GM23338 (cell line): ENCODE data around the gene EXOC3L2. TPM values are rescaled to one million over a fixed set of nuclear protein-coding genes. Genes with fewer than 3 reads are reported as not detected.

Source experiments
- ATAC-seq: fragments of 200-7000 bp; cut with Tn5 transposase; 3 replicates; pipeline ENCODE4 v1.9.1; 2020
- DNase-seq: peaks from one replicate; pipeline ENCODE4 v3.0.0-alpha.2; 2015; ENCODE audit warnings: low spot score
- H2AFZ ChIP-seq: fragments of 200-600 bp; sonication (generic); 2 replicates; pipeline ENCODE4 v1.8.0; 2016; ENCODE audit warnings: antibody characterized with exemption, mild to moderate bottlenecking, moderate library complexity
- H3F3A ChIP-seq: fragments of 200-600 bp; sonication (generic); replicated peaks from 2 replicates; pipeline ENCODE4 v1.8.0; 2017; ENCODE audit warnings: antibody characterized with exemption, mixed run types, low read depth
- H3K27ac ChIP-seq: fragments of 200-600 bp; sonication (generic); 2 replicates; pipeline ENCODE4 v1.6.1; 2016; ENCODE audit warnings: low read depth
- H3K27me3 ChIP-seq: fragments of 200-600 bp; sonication (generic); 2 replicates; pipeline ENCODE4 v1.8.0; 2016; ENCODE audit warnings: mild to moderate bottlenecking, mixed run types, moderate library complexity; ENCODE audit not compliant: insufficient read depth
- H3K36me3 ChIP-seq: fragments of 200-600 bp; sonication (generic); 2 replicates; pipeline ENCODE4 v1.8.0; 2016; ENCODE audit warnings: mild to moderate bottlenecking; ENCODE audit not compliant: insufficient read depth
- H3K4me1 ChIP-seq: fragments of 200-600 bp; sonication (generic); 2 replicates; pipeline ENCODE4 v1.8.0; 2016; ENCODE audit warnings: mild to moderate bottlenecking, moderate library complexity; ENCODE audit not compliant: insufficient read depth
- H3K4me2 ChIP-seq: fragments of 200-600 bp; sonication (generic); 2 replicates; pipeline ENCODE4 v1.7.1; 2017; ENCODE audit warnings: mixed run types
- H3K4me3 ChIP-seq: fragments of 200-600 bp; sonication (generic); 2 replicates; pipeline ENCODE4 v1.6.1; 2016; ENCODE audit warnings: mixed run types
- H3K79me2 ChIP-seq: fragments of 200-600 bp; sonication (generic); replicated peaks from 2 replicates; pipeline ENCODE4 v1.8.0; 2017; ENCODE audit warnings: mild to moderate bottlenecking; ENCODE audit not compliant: insufficient read depth
- H3K9me2 ChIP-seq: fragments of 200-600 bp; sonication (generic); 2 replicates; pipeline ENCODE4 v1.8.0; 2017; ENCODE audit not compliant: insufficient read depth
- H4K20me1 ChIP-seq: fragments of 200-600 bp; sonication (generic); replicated peaks from 2 replicates; pipeline ENCODE4 v1.8.0; 2017; ENCODE audit warnings: mild to moderate bottlenecking; ENCODE audit not compliant: insufficient read depth
- H3K27ac Mint-ChIP-seq: 2 replicates; pipeline ENCODE4 v1.8.0; 2020; ENCODE audit warnings: inconsistent platforms, mild to moderate bottlenecking, moderate library complexity, mixed read lengths
- H3K27me3 Mint-ChIP-seq: 3 replicates; pipeline ENCODE4 v1.8.0; 2022; ENCODE audit warnings: low read depth, mild to moderate bottlenecking, moderate library complexity, mixed read lengths, inconsistent platforms; ENCODE audit not compliant: insufficient read depth, poor library complexity
- H3K36me3 Mint-ChIP-seq: 3 replicates; pipeline ENCODE4 v1.8.0; 2021; ENCODE audit warnings: low read depth, mild to moderate bottlenecking, inconsistent platforms, moderate library complexity, mixed read lengths
- H3K4me1 Mint-ChIP-seq: 3 replicates; pipeline ENCODE4 v1.8.0; 2020; ENCODE audit warnings: mild to moderate bottlenecking, inconsistent platforms, mixed read lengths
- H3K4me3 Mint-ChIP-seq: 3 replicates; pipeline ENCODE4 v1.8.0; 2021; ENCODE audit warnings: moderate library complexity, mild to moderate bottlenecking, inconsistent platforms, mixed read lengths
- H3K9me3 Mint-ChIP-seq: 3 replicates; pipeline ENCODE4 v1.8.0; 2020; ENCODE audit warnings: moderate library complexity, mild to moderate bottlenecking, inconsistent platforms, mixed read lengths
- CREB1 ChIP-seq: fragments of 250-450 bp; sonication (Bioruptor Pico); IDR thresholded peaks from 2 replicates; pipeline ENCODE4 v1.5.0; 2020; ENCODE audit warnings: low read depth, mild to moderate bottlenecking, moderate library complexity
- EZH2 ChIP-seq: fragments of 200-600 bp; sonication (generic); IDR thresholded peaks from one replicate; pipeline ENCODE4 v1.8.0; 2017; ENCODE audit warnings: antibody characterized with exemption, mild to moderate bottlenecking, low read depth; ENCODE audit not compliant: unreplicated experiment
- EZH2phosphoT487 ChIP-seq: fragments of 200-600 bp; sonication (generic); IDR thresholded peaks from one replicate; pipeline ENCODE4 v1.8.1; 2018; ENCODE audit warnings: antibody characterized with exemption; ENCODE audit not compliant: unreplicated experiment
- JUNB ChIP-seq: IDR thresholded peaks from one replicate; pipeline ENCODE4 v1.6.1; 2016; ENCODE audit warnings: antibody characterized with exemption; ENCODE audit not compliant: unreplicated experiment
- NANOG ChIP-seq: IDR thresholded peaks from 2 replicates; pipeline ENCODE4 v1.6.1; 2016; ENCODE audit warnings: antibody characterized with exemption, borderline replicate concordance
- POLR2AphosphoS5 ChIP-seq: IDR thresholded peaks from 2 replicates; pipeline ENCODE4 v1.6.1; 2016; ENCODE audit warnings: antibody characterized with exemption, low read depth
- STAT1 ChIP-seq: IDR thresholded peaks from one replicate; pipeline ENCODE4 v1.6.1; 2016; ENCODE audit warnings: antibody characterized with exemption; ENCODE audit not compliant: unreplicated experiment
- ZNF114 ChIP-seq: fragments of 250-450 bp; sonication (Bioruptor Pico); IDR thresholded peaks from 2 replicates; pipeline ENCODE4 v1.5.0; 2020; ENCODE audit warnings: mild to moderate bottlenecking, moderate library complexity
- ZNF331 ChIP-seq: fragments of 250-450 bp; sonication (Bioruptor Pico); IDR thresholded peaks from 2 replicates; pipeline ENCODE4 v1.5.0; 2020; ENCODE audit warnings: low read depth, mild to moderate bottlenecking, moderate library complexity
- ZNF462 ChIP-seq: fragments of 250-450 bp; sonication (Bioruptor Pico); IDR thresholded peaks from 2 replicates; pipeline ENCODE4 v1.5.0; 2020; ENCODE audit warnings: mild to moderate bottlenecking, moderate library complexity
- polyA plus RNA-seq: library from polyadenylated mRNA; unstranded; fragments of >200 nt; fragmentation: Nextera tagmentation; extraction: Ambion mirVana; gene quantifications from 2 replicates; pipeline ENCODE4 v1.2.1, GENCODE V29; 2016
- total RNA-seq: library from RNA; depleted of rRNA; stranded (reverse); fragments of >200 nt; shearing (Covaris generic); gene quantifications from 2 replicates; pipeline ENCODE4 v1.2.3, GENCODE V29; 2014
- TF ChIP-seq, protein P1 (sequence below), 2 experiments: fragments of 200-600 bp in 1 of 2; sonication (generic) in 1 of 2; conservative IDR thresholded peaks; 2 replicates each; pipeline versions ENCODE4 v1.5.1 to v1.6.1; 2016 to 2017; ENCODE audit warnings: antibody characterized with exemption in 2 of 2, low read depth in 2 of 2, mild to moderate bottlenecking in 2 of 2, moderate library complexity in 1 of 2

Gene EXOC3L2
- total and polyA plus RNA-seq, 2 experiments from 2014 or later, result 2.8 to 3.2 TPM

GRCh38 chr19:45256836-45257235 is 11.6 kb upstream of the EXOC3L2 start:
- Histone ChIP-seq H3F3A (no peaks in the 10 kb centered on the region), H2AFZ (no peak overlapping the region), H4K20me1 (peaks cover 25% of the 10 kb centered on the region), H3K27ac (no peak overlapping the region), H3K9me2 (no peaks in the 10 kb centered on the region), H3K79me2 (peaks cover 31% of the 10 kb centered on the region), H3K27me3 (no peaks in the 10 kb centered on the region), H3K4me2 (no peak overlapping the region), H3K36me3 (no peaks in the 10 kb centered on the region), H3K4me3 (no peak overlapping the region), H3K4me1 (no peaks in the 10 kb centered on the region; the same call in 1 of the 2 replicates)
- ATAC-seq (no peak), DNase-seq (no peak)
- Mint-ChIP-seq H3K27me3 (peaks cover 11% of the 10 kb centered on the region), H3K4me3 (no peak overlapping the region), H3K9me3 (no peaks in the 10 kb centered on the region), H3K4me1 (peaks cover 13% of the 10 kb centered on the region; the same call in 2 of the 3 replicates), H3K36me3 (no peaks in the 10 kb centered on the region; the same call in 2 of the 3 replicates), H3K27ac (no peak overlapping the region)
- TF ChIP-seq ZNF462 (no peak), CREB1 (CRISPR knock-in tag) (no peak), NANOG (no peak), ZNF331 (CRISPR knock-in tag) (no peak), JUNB (no peak)

- peaks cover 31% of the 10 kb centered on the region for H3K79me2 ChIP-seq
- peaks cover 15% of the 10 kb centered on the region for H3K4me1 Mint-ChIP-seq
- H3K27me3 Mint-ChIP-seq, result peaks cover 13% of the 10 kb centered on the region
- H3F3A ChIP-seq, result no peaks in the 10 kb centered on the region
- H3K27ac Mint-ChIP-seq, result peak overlapping the region; percentile 65; the same call in 1 of the 2 replicates
- no peaks in the 10 kb centered on the region for H3K36me3 ChIP-seq
- no peak overlapping the region for H3K4me3 Mint-ChIP-seq
- no peak for DNase-seq
- no peak overlapping the region for H2AFZ ChIP-seq
- peaks cover under 1% of the 10 kb centered on the region; the same call in 1 of the 2 replicates for H3K4me1 ChIP-seq
- H3K4me3 ChIP-seq, result no peak overlapping the region
- H3K4me2 ChIP-seq, result no peak overlapping the region
- H3K27ac ChIP-seq, result no peak overlapping the region
- H3K9me2 ChIP-seq, result no peaks in the 10 kb centered on the region
- ATAC-seq, result no peak
- no peaks in the 10 kb centered on the region for H3K9me3 Mint-ChIP-seq
- H3K27me3 ChIP-seq, result peaks cover under 1% of the 10 kb centered on the region; the same call in 1 of the 2 replicates
- H4K20me1 ChIP-seq, result peaks cover 25% of the 10 kb centered on the region
- no peaks in the 10 kb centered on the region; the same call in 2 of the 3 replicates for H3K36me3 Mint-ChIP-seq
- TF ChIP-seq EZH2phosphoT487, result no peak
- TF ChIP-seq ZNF114 (CRISPR knock-in tag), result no peak
- TF ChIP-seq CREB1 (CRISPR knock-in tag), result no peak
- TF ChIP-seq POLR2AphosphoS5, result no peak
- TF ChIP-seq ZNF331 (CRISPR knock-in tag), result no peak
- TF ChIP-seq NANOG, result no peak
- TF ChIP-seq STAT1, result no peak
- TF ChIP-seq, protein P1, sequence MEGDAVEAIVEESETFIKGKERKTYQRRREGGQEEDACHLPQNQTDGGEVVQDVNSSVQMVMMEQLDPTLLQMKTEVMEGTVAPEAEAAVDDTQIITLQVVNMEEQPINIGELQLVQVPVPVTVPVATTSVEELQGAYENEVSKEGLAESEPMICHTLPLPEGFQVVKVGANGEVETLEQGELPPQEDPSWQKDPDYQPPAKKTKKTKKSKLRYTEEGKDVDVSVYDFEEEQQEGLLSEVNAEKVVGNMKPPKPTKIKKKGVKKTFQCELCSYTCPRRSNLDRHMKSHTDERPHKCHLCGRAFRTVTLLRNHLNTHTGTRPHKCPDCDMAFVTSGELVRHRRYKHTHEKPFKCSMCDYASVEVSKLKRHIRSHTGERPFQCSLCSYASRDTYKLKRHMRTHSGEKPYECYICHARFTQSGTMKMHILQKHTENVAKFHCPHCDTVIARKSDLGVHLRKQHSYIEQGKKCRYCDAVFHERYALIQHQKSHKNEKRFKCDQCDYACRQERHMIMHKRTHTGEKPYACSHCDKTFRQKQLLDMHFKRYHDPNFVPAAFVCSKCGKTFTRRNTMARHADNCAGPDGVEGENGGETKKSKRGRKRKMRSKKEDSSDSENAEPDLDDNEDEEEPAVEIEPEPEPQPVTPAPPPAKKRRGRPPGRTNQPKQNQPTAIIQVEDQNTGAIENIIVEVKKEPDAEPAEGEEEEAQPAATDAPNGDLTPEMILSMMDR (conservative IDR thresholded peaks at IDR 0.05; ENCODE audit: low read depth in 2 of 2), result no peak
- no peak for TF ChIP-seq EZH2
Measured at GRCh38 chr19:45255611-45256157, 10.5 kb upstream of the EXOC3L2 start.
